GM12891 (cell line): ENCODE data around the gene SMIM35.
"Not testable (repeated sequence)": the region's sequence is repeated elsewhere in the genome, so short reads cannot be mapped to it uniquely, and the experiment has no call there.

Experiments used
- DNase-seq: peaks from one replicate; pipeline ENCODE4 v3.0.0; 2011; ENCODE audit warnings: low spot score; ENCODE audit not compliant: insufficient read length
- FAIRE-seq: peaks from 2 replicates; lab custom pipeline; 2011; peaks lifted over from hg19 to GRCh38; lab: Jason Lieb, UNC
- PAX5 ChIP-seq: IDR thresholded peaks from 2 replicates; pipeline ENCODE4 v1.6.1; 2011; ENCODE audit warnings: low read length, moderate library complexity, mild to moderate bottlenecking; ENCODE audit not compliant: insufficient read depth, severe bottlenecking
- POLR2A ChIP-seq: IDR thresholded peaks from 2 replicates; pipeline ENCODE4 v1.6.1; 2011; ENCODE audit warnings: low read depth, low read length, control low read depth
- POLR2AphosphoS5 ChIP-seq: IDR thresholded peaks from 2 replicates; pipeline ENCODE4 v1.6.1; 2011; ENCODE audit warnings: low read depth, low read length, control low read depth
- POU2F2 ChIP-seq: IDR thresholded peaks from 2 replicates; pipeline ENCODE4 v1.6.1; 2011; ENCODE audit warnings: low read depth, mild to moderate bottlenecking, control low read depth, low read length, moderate library complexity
- SPI1 ChIP-seq: IDR thresholded peaks from 2 replicates; pipeline ENCODE4 v1.6.1; 2011; ENCODE audit warnings: low read depth, low read length, control low read depth
- TAF1 ChIP-seq: IDR thresholded peaks from 2 replicates; pipeline ENCODE4 v1.6.1; 2011; ENCODE audit warnings: low read depth, low read length, control low read depth

SMIM35 gene

DNA sequence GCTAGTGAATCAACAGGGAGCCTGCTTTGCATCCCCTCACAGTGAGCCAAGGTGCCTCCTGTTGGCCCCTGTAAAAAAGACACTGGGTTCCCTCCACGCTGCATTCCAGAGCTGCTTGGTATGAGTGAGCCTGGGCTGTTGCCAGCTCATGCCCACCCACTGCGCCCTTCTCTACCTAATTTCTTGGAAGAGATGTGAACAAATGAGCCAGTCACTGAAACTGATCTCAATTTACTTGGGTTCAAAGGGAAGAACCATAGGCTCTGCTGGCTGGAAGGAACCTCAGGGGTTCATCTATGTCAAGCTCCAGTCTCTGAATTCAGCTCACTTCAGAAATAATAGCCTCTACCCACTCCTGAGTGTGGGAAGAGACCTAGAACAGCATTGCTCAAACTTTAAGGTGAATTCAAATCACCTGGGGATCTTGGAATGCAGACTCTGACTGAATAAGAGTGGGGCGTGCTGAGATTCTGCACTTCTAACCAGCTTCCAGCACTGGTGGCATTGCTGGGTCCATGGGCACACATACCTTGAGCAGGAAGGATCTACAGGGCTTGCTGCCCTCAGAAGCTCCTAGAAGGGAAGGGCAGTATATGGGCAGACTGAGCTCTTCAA, 15.2 kb downstream of the SMIM35 start:
- FAIRE-seq: no peak
- DNase-seq: no peak
- TF ChIP-seq POLR2AphosphoS5: no peak
- TF ChIP-seq POLR2A: no peak

DNA sequence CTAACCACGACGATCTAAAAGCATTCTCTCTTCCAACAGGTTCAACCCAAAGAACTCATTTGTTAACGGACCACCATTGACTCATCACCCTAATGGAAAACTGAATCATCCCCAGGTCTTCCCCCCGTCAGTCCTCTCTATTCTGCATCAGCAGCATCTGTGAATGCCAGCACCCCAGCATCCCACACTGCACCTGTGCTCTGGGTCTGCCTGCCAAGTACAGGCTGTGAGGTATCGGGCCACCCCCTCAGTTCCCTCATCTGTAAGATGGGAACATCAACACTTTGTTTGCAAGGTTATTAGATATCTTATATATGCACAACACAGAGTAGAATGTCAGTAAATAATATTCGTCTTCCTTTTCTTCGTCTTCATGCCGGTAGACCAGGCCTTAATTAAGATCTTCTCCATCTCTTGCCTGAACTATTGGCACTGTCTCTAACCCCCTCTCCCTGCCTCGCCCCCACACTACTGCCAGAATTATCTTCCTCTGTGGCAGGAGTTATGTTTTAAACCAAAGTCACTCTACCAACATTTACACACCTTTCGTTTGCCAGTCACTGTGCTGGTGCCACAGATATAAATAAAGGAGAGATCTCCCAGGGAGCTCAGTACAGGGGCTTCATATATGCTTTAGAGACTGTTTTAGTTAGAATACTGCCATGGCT, 17.7 kb downstream of the SMIM35 start:
- no peak for FAIRE-seq
- no peak for TF ChIP-seq TAF1
- TF ChIP-seq PAX5: no peak
- no peak for DNase-seq

DNA sequence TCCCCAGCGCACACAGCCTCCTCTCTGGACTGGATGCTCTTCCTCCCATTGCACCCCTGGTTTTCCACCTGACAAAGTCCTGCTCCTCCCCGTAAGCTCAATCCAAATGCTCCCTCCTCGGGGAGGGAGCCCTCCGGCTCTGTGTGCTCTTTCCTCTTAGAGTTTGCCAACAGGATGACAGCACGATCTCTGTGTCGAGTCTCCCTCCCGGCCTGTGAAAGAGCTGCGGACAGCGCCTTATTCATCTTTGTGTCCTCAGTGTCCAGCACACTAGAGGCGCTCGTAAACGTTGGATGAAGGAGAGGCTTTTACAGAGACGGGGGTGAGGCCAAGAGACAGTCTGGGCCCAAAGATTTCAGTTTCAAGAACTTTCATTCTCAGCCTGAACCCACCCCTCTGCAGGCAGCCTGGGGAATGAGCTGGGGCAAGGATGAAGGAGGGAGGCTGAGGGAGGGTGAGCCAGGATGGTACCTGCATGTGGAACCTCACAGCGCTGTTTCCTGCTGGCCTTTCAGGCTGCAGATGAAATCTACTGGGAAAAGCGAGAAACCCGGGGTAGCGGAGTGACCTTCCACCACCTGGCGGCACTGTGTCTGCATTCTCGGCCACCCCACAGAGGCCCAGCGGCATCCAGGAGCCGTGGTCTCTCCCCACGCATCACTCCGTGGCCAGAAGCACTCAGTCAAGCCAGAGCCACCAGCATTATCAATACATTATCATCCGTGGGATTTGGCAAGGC, 18.4 kb downstream of the SMIM35 start:
- DNase-seq: no peak
- TF ChIP-seq PAX5 (no peak), POU2F2 (no peak), POLR2AphosphoS5 (no peak), POLR2A (no peak), TAF1 (no peak), SPI1 (no peak)
- FAIRE-seq: no peak

DNA sequence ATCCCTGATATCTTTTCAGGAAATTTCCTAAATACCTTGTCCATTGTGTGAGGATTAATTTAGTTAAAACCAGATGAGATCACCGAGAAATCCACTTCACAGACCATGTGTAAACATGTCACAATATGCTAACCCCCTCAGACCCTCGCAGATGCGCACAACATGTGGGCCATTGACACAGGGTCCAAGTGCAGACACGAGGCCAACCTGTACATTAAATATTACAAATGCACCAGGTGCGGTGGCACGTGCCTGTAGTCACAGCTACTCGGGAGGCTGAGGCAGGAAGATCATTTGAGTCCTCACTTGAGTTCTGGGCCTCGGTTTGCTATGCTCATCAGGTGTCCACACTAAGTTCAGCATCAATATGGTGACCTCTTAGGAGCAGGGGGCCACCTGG, 19.8 kb downstream of the SMIM35 start:
- TF ChIP-seq SPI1: no peak
- no peak for TF ChIP-seq TAF1
- TF ChIP-seq POLR2A: no peak
- no peak for TF ChIP-seq PAX5
- no peak for TF ChIP-seq POU2F2
- TF ChIP-seq POLR2AphosphoS5: no peak
- no peak for DNase-seq
- FAIRE-seq: no peak

DNA sequence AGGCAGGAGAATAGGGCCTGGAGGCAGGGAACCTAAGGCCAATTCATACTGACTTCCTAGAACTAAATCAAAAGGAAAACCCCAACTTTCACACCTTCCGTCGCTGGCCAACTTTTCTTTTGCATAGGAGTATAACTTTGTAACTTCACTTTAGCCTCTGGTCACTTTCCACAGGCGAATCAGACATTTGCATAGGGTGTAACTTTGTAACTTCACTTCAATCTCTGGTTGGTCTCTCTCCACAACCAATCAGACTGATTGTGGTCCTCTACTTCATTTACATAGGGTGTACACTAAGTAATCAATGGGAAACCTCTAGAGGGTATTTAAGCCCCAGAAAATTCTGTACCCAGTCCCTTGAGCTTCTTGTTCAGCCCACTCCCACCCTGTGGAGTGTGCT, 21.4 kb downstream of the SMIM35 start:
- DNase-seq: no peak
- no peak for TF ChIP-seq POU2F2
- no peak for TF ChIP-seq POLR2AphosphoS5
- FAIRE-seq: no peak

DNA sequence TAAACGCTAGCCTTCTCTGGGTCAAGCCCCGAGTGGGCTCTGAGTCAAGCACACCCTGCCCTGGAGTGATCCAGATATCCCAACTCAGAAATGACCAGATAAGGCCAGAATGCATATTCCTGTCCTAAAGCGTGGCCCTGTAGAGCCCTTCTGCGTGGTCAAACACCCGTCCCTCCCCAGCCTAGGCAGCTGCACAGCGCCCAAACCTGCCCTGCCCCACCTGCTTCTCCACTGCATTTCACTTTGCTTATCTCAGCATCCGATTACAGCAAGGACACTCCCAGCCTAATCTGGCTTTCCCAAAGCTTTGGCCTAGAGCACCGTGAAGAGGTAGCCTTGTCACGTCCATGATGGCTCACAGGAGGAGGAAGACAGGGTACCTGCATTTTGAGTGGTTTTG, 21.8 kb downstream of the SMIM35 start:
- DNase-seq: no peak
- no peak for TF ChIP-seq SPI1
- no peak for TF ChIP-seq POLR2A
- no peak for TF ChIP-seq POU2F2
- no peak for TF ChIP-seq PAX5
- no peak for TF ChIP-seq POLR2AphosphoS5
- no peak for TF ChIP-seq TAF1
- no peak for FAIRE-seq

DNA sequence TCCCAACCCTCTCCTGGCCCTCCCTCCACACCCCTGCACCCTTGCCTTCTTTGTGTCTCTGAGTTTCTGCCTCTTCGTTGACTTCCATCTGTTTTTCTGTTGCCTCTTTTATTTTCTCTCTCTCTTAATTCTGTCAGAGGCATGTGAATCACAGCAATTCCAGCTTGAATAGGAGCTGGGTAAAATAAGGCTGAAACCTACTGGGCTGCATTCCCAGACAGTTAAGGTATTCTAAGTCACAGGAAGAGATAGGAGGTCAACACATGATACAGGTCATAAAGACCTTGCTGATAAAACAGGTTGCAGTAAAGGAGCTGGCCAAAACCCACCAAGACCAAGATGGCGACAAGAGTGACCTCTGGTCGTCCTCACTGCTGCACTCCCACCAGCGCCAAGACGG, 24.1 kb downstream of the SMIM35 start:
- not testable (repeated sequence) for DNase-seq, FAIRE-seq

DNA sequence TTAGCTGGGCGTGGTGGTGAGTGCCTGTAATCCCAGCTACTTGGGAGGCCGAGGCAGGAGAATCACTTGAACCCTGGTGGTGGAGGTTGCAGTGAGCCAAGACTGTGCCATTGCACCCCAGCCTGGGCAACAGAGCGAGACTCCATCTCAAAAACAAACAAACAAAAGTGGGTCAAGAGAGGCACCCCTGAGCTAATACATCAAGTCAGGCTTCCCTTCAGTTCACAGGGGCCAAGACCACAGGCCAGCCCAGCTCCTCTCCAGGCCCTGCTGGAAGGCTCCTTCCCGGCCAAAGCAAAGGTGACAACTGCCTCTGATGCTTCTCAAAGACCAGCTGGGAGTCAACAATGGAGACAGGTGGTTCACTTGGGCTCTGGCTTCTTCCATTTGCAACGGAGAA, 24.6 kb downstream of the SMIM35 start:
- not testable (repeated sequence) for DNase-seq, FAIRE-seq

DNA sequence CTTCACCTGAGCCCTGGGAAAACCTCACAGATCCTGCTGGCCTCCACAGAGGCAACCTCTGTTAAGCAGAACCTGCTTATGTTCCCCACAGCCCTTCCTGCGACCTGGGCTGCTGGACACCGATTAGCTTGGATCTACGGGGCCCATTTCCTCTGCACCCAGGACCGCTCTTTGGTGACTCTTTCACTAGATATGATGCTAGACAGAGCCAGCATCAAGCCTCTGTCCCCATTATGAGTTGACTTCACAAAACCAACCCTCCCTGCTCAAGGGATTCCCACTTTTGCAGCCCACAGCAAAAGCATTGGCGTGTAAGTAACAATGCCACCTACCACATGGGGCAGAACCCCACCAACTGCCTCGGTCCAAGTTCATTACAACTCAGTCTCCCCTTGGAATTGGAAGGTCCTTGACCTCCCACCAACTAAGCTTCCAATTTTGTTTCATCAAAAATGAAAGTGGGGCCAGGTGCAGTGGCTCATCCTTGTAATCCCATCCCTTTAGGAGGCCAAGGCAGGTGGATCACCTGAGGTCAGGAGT, 25.1 kb downstream of the SMIM35 start:
- FAIRE-seq (no peak), DNase-seq (no peak)
- TF ChIP-seq POU2F2 (no peak), POLR2AphosphoS5 (no peak), TAF1 (no peak), SPI1 (no peak), PAX5 (no peak)

DNA sequence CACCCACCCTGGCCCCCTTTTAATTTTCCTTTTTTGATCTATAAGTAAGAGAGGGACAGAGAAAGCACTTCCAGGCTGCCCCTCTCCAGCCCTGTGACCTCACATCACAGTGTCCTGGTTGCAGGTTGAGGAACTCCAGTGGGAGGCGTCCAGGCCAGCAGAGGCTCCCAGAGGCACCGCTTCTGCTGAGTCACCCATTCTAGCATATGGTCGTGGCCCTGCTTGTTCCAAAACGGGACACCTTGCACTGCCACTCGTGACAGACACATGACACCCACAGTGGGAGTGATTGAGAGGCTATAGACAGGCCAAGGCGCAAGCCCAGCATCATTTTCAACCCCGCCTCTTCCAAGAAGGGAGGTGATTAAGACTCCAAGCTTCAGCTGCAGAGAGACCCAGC, 25.9 kb downstream of the SMIM35 start:
- FAIRE-seq: no peak
- no peak for TF ChIP-seq SPI1
- TF ChIP-seq POLR2AphosphoS5: no peak
- TF ChIP-seq POLR2A: no peak
- no peak for TF ChIP-seq POU2F2
- no peak for TF ChIP-seq TAF1
- no peak for TF ChIP-seq PAX5
- DNase-seq: no peak
